Upper lobe of left lung (tissue), 6 donors: ENCODE results near the gene MED13L. TPM values are rescaled to one million over a fixed set of nuclear protein-coding genes. Genes with fewer than 3 reads are reported as not detected.

Experiments
- ATAC-seq, 2 donors: fragments of 200-7000 bp; cut with Tn5 transposase; one replicate each; pipeline ENCODE4 v1.9.1; 2022; ENCODE audit warnings: mild to moderate bottlenecking in 2 of 2, moderate library complexity in 2 of 2; ENCODE audit not compliant: low FRiP score in 2 of 2
- DNase-seq, 2 donors: peaks; one replicate each; pipeline ENCODE4 v3.0.0-alpha.2; 2019 to 2020
- H3K27ac ChIP-seq, 4 donors: fragments of 200-600 bp; sonication (generic); one replicate each; pipeline ENCODE4 v1.5.1; 2016 to 2019
- H3K27me3 ChIP-seq, 4 donors: fragments of 200-600 bp; sonication (generic); one replicate each; pipeline ENCODE4 v1.5.1; 2017 to 2019
- H3K36me3 ChIP-seq, 4 donors: fragments of 200-600 bp; sonication (generic); one replicate each; pipeline ENCODE4 v1.5.1; 2016 to 2019
- H3K4me1 ChIP-seq, 4 donors: fragments of 200-600 bp; sonication (generic); one replicate each; pipeline ENCODE4 v1.5.1; 2018 to 2019
- H3K4me3 ChIP-seq, 4 donors: fragments of 200-600 bp; sonication (generic); one replicate each; pipeline ENCODE4 v1.5.1; 2017 to 2019; ENCODE audit warnings: mild to moderate bottlenecking in 2 of 4, moderate library complexity in 1 of 4
- H3K9me3 ChIP-seq, 4 donors: fragments of 200-600 bp; sonication (generic); one replicate each; pipeline ENCODE4 v1.5.1; 2018 to 2019
- CTCF ChIP-seq, 6 experiments: fragments of 450-650 bp in 4 of 6; fragments of 200-600 bp in 2 of 6; sonication (generic) in 2 of 6; IDR thresholded peaks; one replicate each; pipeline ENCODE4 v1.5.1; 2016 to 2019; ENCODE audit warnings: antibody characterized with exemption in 6 of 6
- EP300 ChIP-seq, 4 donors: sonication (generic); formaldehyde crosslinking; IDR thresholded peaks; one replicate each; pipeline ENCODE4 v1.5.1; 2017; ENCODE audit warnings: antibody characterized with exemption in 4 of 4, control low read depth in 2 of 4
- POLR2A ChIP-seq, 4 donors: fragments of 450-650 bp; IDR thresholded peaks; one replicate each; pipeline ENCODE4 v1.5.1; 2016 to 2017; ENCODE audit warnings: antibody characterized with exemption in 4 of 4, mild to moderate bottlenecking in 2 of 4
- POLR2AphosphoS5 ChIP-seq, 2 donors: sonication (generic); formaldehyde crosslinking; IDR thresholded peaks; one replicate each; pipeline ENCODE4 v1.5.1; 2017; ENCODE audit warnings: antibody characterized with exemption in 2 of 2
- WGBS, 2 donors: methylation state at CpG; one replicate each; pipeline ENCODE4 v1.1.5; 2017 to 2018; 5-methylcytosine and 5-hydroxymethylcytosine counted together
- total RNA-seq, 6 donors: library from RNA; depleted of rRNA in 4 of 6; stranded (reverse); fragments of >200 nt in 4 of 6; gene quantifications; one replicate each; pipeline versions ENCODE4 v1.1.0 to v1.2.1, GENCODE V29; 2016 to 2021
- donor health status: DM: no; HTN: no; CAD: no; lungs with moderate emphysema.
- donor health status: DM: no; HTN: yes; CAD: no; lungs with severe emphysema.

The MED13L gene
- total RNA-seq, 6 donors from 2014 or later: 96.6 to 178 (median 124) TPM

- ATAC-seq: no peak
- Histone ChIP-seq H3K4me3 (no peak overlapping the region), H3K36me3 (no peaks in the 10 kb centered on the region), H3K4me1 (no peaks in the 10 kb centered on the region), H3K9me3 (no peaks in the 10 kb centered on the region), H3K27ac (no peak overlapping the region), H3K27me3 (no peaks in the 10 kb centered on the region)
- 96 to 97% methylated on average over 1 of the region's 1 CpG for WGBS, 2 donors
- TF ChIP-seq POLR2AphosphoS5 (IDR thresholded peaks at IDR 0.05) (no peak), POLR2A (IDR thresholded peaks at IDR 0.05) (no peak), EP300 (IDR thresholded peaks at IDR 0.05) (no peak), CTCF (IDR thresholded peaks at IDR 0.05) (no peak)
- DNase-seq: no peak
Observed at GRCh38 chr12:116078396-116078795, 199.1 kb downstream of the MED13L start.

GRCh38 chr12:116077431-116077830, 200.1 kb downstream of the MED13L start:
- no peaks in the 10 kb centered on the region for H3K36me3 ChIP-seq
- H3K9me3 ChIP-seq: no peaks in the 10 kb centered on the region
- ATAC-seq (no peak), DNase-seq (no peak)
- no peak overlapping the region for H3K4me3 ChIP-seq
- H3K27ac ChIP-seq: no peak overlapping the region
- TF ChIP-seq EP300 (IDR thresholded peaks at IDR 0.05): no peak
- TF ChIP-seq POLR2AphosphoS5 (IDR thresholded peaks at IDR 0.05): no peak
- TF ChIP-seq POLR2A (IDR thresholded peaks at IDR 0.05): no peak
- TF ChIP-seq CTCF (IDR thresholded peaks at IDR 0.05): no peak
- no peaks in the 10 kb centered on the region for H3K27me3 ChIP-seq
- peaks cover 0 to under 1% (median 0%) of the 10 kb centered on the region in 4 donors for H3K4me1 ChIP-seq

GRCh38 chr12:116076399-116076798, 201.1 kb downstream of the MED13L start:
- Histone ChIP-seq H3K27me3 (no peaks in the 10 kb centered on the region), H3K36me3 (no peaks in the 10 kb centered on the region), H3K27ac (no peak overlapping the region), H3K4me1 (peaks cover 0 to 11% (median 3%) of the 10 kb centered on the region in 4 donors), H3K4me3 (no peak overlapping the region), H3K9me3 (no peaks in the 10 kb centered on the region)
- DNase-seq (no peak), ATAC-seq (no peak)
- no peak for TF ChIP-seq CTCF (IDR thresholded peaks at IDR 0.05)
- TF ChIP-seq POLR2AphosphoS5 (IDR thresholded peaks at IDR 0.05): no peak
- no peak for TF ChIP-seq POLR2A (IDR thresholded peaks at IDR 0.05)
- no peak for TF ChIP-seq EP300 (IDR thresholded peaks at IDR 0.05)
- 85 to 96% methylated on average over 1 of the region's 1 CpG for WGBS, 2 donors

GRCh38 chr12:116074686-116075085, 202.8 kb downstream of the MED13L start:
- H3K4me1 ChIP-seq: peaks cover 0 to 21% (median 8%) of the 10 kb centered on the region in 4 donors
- whole genome bisulfite sequencing, 2 donors: 95 to 100% methylated on average over 1 of the region's 1 CpG

More at GRCh38 chr12:116074686-116075085, 202.8 kb downstream of the MED13L start:
- Histone ChIP-seq H3K36me3 (no peaks in the 10 kb centered on the region), H3K4me3 (no peak overlapping the region), H3K27ac (no peak overlapping the region), H3K9me3 (no peaks in the 10 kb centered on the region), H3K27me3 (no peaks in the 10 kb centered on the region)
- TF ChIP-seq CTCF (IDR thresholded peaks at IDR 0.05) (no peak), POLR2AphosphoS5 (IDR thresholded peaks at IDR 0.05) (no peak), POLR2A (IDR thresholded peaks at IDR 0.05) (no peak), EP300 (IDR thresholded peaks at IDR 0.05) (no peak)
- no peak for ATAC-seq
- no peak for DNase-seq
